GM23248 (cell line): ENCODE results near the gene PHRF1. TPM values are rescaled to one million over a fixed set of nuclear protein-coding genes. Genes with fewer than 3 reads are reported as not detected.

ENCODE experiments used
- DNase-seq: peaks from one replicate; pipeline ENCODE4 v3.0.0-alpha.2; 2015
- H2AFZ ChIP-seq: fragments of 200-600 bp; sonication (generic); 2 replicates; pipeline ENCODE4 v1.6.1; 2016; ENCODE audit warnings: antibody characterized with exemption
- H3F3A ChIP-seq: fragments of 200-600 bp; sonication (generic); 2 replicates; pipeline ENCODE4 v1.6.1; 2016; ENCODE audit warnings: mild to moderate bottlenecking, antibody characterized with exemption, mixed run types; ENCODE audit not compliant: insufficient read depth
- H3K27ac ChIP-seq: fragments of 200-600 bp; sonication (generic); 2 replicates; pipeline ENCODE4 v1.5.1; 2016; ENCODE audit warnings: mild to moderate bottlenecking
- H3K27me3 ChIP-seq: fragments of 200-600 bp; sonication (generic); replicated peaks from 2 replicates; pipeline ENCODE4 v1.6.1; 2016; ENCODE audit warnings: mild to moderate bottlenecking; ENCODE audit not compliant: insufficient read depth
- H3K36me3 ChIP-seq: fragments of 200-600 bp; sonication (generic); 2 replicates; pipeline ENCODE4 v1.6.1; 2016; ENCODE audit warnings: low read depth, mild to moderate bottlenecking
- H3K4me1 ChIP-seq: fragments of 200-600 bp; sonication (generic); 2 replicates; pipeline ENCODE4 v1.6.1; 2016; ENCODE audit warnings: mild to moderate bottlenecking; ENCODE audit not compliant: insufficient read depth
- H3K4me2 ChIP-seq: fragments of 200-600 bp; sonication (generic); one replicate; pipeline ENCODE4 v1.6.1; 2016; ENCODE audit warnings: mild to moderate bottlenecking; ENCODE audit not compliant: unreplicated experiment
- H3K4me3 ChIP-seq: fragments of 200-600 bp; sonication (generic); 2 replicates; pipeline ENCODE4 v1.5.1; 2016; ENCODE audit warnings: mild to moderate bottlenecking
- H3K79me2 ChIP-seq: fragments of 200-600 bp; sonication (generic); 2 replicates; pipeline ENCODE4 v1.6.1; 2016; ENCODE audit warnings: mild to moderate bottlenecking; ENCODE audit not compliant: insufficient read depth
- H3K9ac ChIP-seq: fragments of 200-600 bp; sonication (generic); 2 replicates; pipeline ENCODE4 v1.6.1; 2016; ENCODE audit warnings: mild to moderate bottlenecking
- H3K9me2 ChIP-seq: fragments of 200-600 bp; sonication (generic); 2 replicates; pipeline ENCODE4 v1.6.1; 2016; ENCODE audit warnings: mixed run types, mild to moderate bottlenecking, moderate library complexity; ENCODE audit not compliant: insufficient read depth
- H3K9me3 ChIP-seq: fragments of 200-600 bp; sonication (generic); one replicate; pipeline ENCODE4 v1.6.1; 2017; ENCODE audit warnings: low read depth
- H4K20me1 ChIP-seq: fragments of 200-600 bp; sonication (generic); 2 replicates; pipeline ENCODE4 v1.6.0; 2016; ENCODE audit not compliant: insufficient read depth
- EZH2 ChIP-seq: fragments of 200-600 bp; sonication (generic); IDR thresholded peaks from 2 replicates; pipeline ENCODE4 v1.6.1; 2018; ENCODE audit warnings: antibody characterized with exemption, mild to moderate bottlenecking; ENCODE audit not compliant: insufficient read depth, poor library complexity, severe bottlenecking
- EZH2phosphoT487 ChIP-seq: fragments of 200-600 bp; sonication (generic); IDR thresholded peaks from 2 replicates; pipeline ENCODE4 v1.6.1; 2018; ENCODE audit warnings: antibody characterized with exemption, moderate library complexity, mild to moderate bottlenecking, low read depth; ENCODE audit not compliant: insufficient read depth
- WGBS, 2 experiments: methylation state at CpG; one replicate each; pipeline ENCODE4 v1.1.6; 2015 to 2017; ENCODE audit warnings: low lambda C conversion rate in 2 of 2, low coverage in 1 of 2; ENCODE audit errors: missing lambda C conversion rate in 2 of 2; 5-methylcytosine and 5-hydroxymethylcytosine counted together
- in situ Hi-C: fragments of 300-500 bp; cut with MboI; formaldehyde crosslinking; loops from 2 replicates; pipeline ENCODE4 v1.15.0; 2020
- polyA plus RNA-seq: library from polyadenylated mRNA; unstranded; fragments of >200 nt; fragmentation: Nextera tagmentation; extraction: Ambion mirVana; gene quantifications from 2 replicates; pipeline ENCODE4 v1.2.1, GENCODE V29; 2016
- total RNA-seq: library from RNA; depleted of rRNA; stranded (reverse); fragments of >200 nt; shearing (Covaris generic); gene quantifications from 2 replicates; pipeline ENCODE4 v1.2.3, GENCODE V29; 2014

PHRF1 gene
- total and polyA plus RNA-seq, 2 experiments from 2014 or later: 10.9 to 27.7 TPM

DNA sequence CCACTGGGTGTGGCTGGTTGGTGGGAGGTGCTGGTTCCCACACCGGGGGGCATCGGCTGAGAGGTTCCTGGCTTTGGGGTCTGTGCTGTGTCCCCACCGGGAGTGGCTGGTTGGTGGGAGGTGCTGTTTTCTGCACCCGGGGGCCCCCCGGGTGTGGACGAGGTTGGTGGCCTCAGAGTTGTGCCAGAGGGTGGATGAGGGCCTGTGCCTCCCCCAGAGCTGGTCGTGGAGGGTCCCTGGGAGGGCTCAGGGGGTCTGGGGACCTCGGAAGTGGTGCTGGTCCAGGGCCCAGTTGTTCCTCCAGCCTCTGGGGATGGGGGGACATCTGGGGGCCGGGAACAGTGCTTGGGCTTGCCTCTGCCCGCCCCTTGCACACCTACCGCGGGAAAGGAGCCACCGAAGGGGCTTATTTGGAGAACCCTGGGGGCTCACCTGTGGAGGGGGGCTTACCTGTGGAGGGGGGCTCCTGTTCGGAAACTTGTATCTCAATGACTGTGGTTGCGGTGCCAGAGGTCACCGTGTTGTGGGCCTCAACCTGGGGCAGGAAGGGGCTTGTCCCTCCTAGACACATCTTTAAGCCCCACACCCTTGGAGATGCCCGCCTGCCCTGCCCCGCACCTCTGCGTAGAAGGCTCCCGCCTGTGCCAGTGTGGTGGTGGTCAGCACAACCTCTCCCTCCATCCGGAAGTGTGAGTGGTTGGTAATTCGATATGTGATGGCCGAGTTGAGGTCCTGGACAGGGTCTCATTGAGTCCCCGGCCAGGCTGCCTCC is 42.8 kb downstream of the PHRF1 start:
- Histone ChIP-seq H2AFZ (no peak overlapping the region), H3K27me3 (no peaks in the 10 kb centered on the region), H3K27ac (no peak overlapping the region), H3K4me2 (no peak overlapping the region), H3K9me3 (no peaks in the 10 kb centered on the region), H3K9me2 (no peaks in the 10 kb centered on the region), H3K4me3 (no peak overlapping the region), H3K4me1 (no peaks in the 10 kb centered on the region), H3K36me3 (no peaks in the 10 kb centered on the region), H3K9ac (no peak overlapping the region), H3K79me2 (no peaks in the 10 kb centered on the region), H4K20me1 (no peaks in the 10 kb centered on the region), H3F3A (no peaks in the 10 kb centered on the region)
- in situ Hi-C loops: no loop called here
- TF ChIP-seq EZH2 (no peak), EZH2phosphoT487 (no peak)
- no peak for DNase-seq
- WGBS, 2 experiments: 88 to 92% methylated on average over 16 to 24 of the region's 24 CpGs

DNA sequence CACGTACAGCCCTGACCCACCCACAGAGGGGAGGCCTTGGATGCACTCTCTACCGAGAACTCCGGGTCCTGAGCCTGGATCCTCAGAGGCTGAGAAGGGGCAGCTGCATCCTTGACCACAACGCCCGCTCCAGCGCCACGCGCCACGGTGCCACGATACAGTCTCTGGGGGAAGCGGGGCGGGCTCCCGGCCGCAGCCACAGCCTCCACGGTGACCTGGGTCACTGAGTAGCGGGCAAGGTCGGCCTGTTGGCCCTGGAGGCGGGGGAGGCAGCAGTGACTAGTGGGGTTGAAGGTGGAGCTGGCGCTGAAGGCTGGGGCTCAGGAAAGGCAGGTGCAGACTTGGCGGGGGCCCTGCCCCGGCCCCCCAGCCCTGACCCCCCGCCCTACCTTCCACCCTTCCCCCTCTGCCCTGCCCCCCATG is 43.4 kb downstream of the PHRF1 start:
- H3K36me3 ChIP-seq: no peaks in the 10 kb centered on the region
- H3K9me3 ChIP-seq: no peaks in the 10 kb centered on the region
- H3K4me3 ChIP-seq: no peak overlapping the region
- no peaks in the 10 kb centered on the region for H4K20me1 ChIP-seq
- in situ Hi-C loops: no loop called here
- H3F3A ChIP-seq: no peaks in the 10 kb centered on the region
- no peaks in the 10 kb centered on the region for H3K4me1 ChIP-seq
- DNase-seq: no peak
- no peak overlapping the region for H3K27ac ChIP-seq
- no peaks in the 10 kb centered on the region for H3K27me3 ChIP-seq
- H3K4me2 ChIP-seq: no peak overlapping the region
- no peak overlapping the region for H2AFZ ChIP-seq
- H3K9ac ChIP-seq: no peak overlapping the region
- no peaks in the 10 kb centered on the region for H3K79me2 ChIP-seq
- 91 to 95% methylated on average over 21 to 22 of the region's 22 CpGs for WGBS, 2 experiments
- TF ChIP-seq EZH2: no peak
- TF ChIP-seq EZH2phosphoT487: no peak
- H3K9me2 ChIP-seq: no peaks in the 10 kb centered on the region

DNA sequence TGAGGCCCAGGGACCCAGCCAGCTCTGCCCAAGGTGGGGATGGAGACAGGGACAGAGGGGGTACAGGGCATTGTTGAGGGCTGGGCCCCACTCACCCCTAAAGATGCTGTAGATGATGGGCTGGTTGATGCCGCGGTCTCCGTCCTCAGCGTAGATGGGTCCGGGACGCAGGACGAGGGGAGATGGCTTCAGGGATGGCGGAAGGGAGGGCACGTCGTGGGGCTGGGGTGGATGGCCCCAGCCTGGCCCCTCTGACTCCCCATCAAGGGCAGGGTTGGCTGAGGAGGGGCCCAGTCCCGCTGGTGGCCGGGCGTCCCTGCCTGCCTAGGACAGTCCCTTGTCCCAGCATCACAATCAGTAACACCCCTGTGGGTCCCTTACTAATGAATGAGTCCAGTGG is 43.9 kb downstream of the PHRF1 start:
- H3K9ac ChIP-seq: no peak overlapping the region
- no peak overlapping the region for H3K4me3 ChIP-seq
- no peak for DNase-seq
- H3K4me1 ChIP-seq: no peaks in the 10 kb centered on the region
- TF ChIP-seq EZH2: no peak
- TF ChIP-seq EZH2phosphoT487: no peak
- H3K4me2 ChIP-seq: no peak overlapping the region
- no peaks in the 10 kb centered on the region for H3K9me2 ChIP-seq
- no peaks in the 10 kb centered on the region for H3F3A ChIP-seq
- H3K36me3 ChIP-seq: no peaks in the 10 kb centered on the region
- no peak overlapping the region for H3K27ac ChIP-seq
- in situ Hi-C loops: no loop called here
- no peaks in the 10 kb centered on the region for H4K20me1 ChIP-seq
- no peaks in the 10 kb centered on the region for H3K79me2 ChIP-seq
- no peaks in the 10 kb centered on the region for H3K9me3 ChIP-seq
- H3K27me3 ChIP-seq: no peaks in the 10 kb centered on the region
- H2AFZ ChIP-seq: no peak overlapping the region
- 93 to 94% methylated on average over 11 to 13 of the region's 13 CpGs for WGBS, 2 experiments

DNA sequence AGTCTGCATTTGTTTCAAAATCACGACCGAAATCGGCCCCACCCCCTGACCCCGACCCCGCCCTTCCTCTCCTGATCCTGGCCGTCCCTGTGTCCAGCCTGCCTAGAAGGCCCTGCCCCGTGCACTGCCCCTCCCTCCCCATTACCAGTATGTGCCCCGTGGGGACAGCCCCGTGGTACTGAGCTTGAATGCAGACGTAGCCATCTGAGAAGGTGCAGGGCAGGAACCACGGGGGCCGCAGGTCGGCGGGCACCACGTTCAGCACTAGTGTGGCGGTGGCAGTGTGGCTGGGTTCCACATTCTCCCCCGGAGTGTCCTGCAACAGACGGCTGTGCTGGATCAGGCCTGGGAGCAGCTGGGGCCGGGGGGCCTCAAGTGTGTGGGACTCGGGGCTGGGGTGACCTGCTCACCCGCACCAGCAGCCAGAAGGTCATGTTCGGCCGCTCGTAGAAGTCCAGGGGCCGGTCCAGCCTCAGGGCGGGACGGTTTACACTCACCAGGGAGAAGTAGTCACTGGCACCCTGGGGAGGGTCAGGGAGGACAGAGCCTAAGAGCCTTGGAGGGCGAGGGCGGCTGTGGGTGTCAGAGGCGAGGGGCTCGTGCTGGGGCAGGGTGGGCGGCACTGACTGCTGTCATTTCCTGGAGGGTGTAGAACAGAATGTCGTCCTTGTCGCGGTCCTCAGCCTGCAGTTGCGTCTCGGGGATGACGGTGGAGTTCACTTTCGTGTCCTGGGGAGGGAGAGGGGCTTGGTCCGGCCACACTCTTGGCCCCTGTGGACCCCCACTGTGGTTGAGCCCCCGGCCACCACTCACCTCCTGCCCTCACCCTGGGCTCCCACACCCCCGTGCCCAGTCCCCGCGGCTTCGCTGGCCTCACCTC is 44.9 kb downstream of the PHRF1 start:
- Histone ChIP-seq H3K9me3 (no peaks in the 10 kb centered on the region), H3F3A (no peaks in the 10 kb centered on the region)
- in situ Hi-C loops: no loop called here

More for the DNA sequence above, 44.9 kb downstream of the PHRF1 start:
- DNase-seq: no peak
- H3K4me2 ChIP-seq: no peak overlapping the region
- H3K27ac ChIP-seq: no peak overlapping the region
- H3K9me2 ChIP-seq: no peaks in the 10 kb centered on the region
- no peaks in the 10 kb centered on the region for H3K4me1 ChIP-seq
- no peaks in the 10 kb centered on the region for H3K79me2 ChIP-seq
- TF ChIP-seq EZH2: no peak
- TF ChIP-seq EZH2phosphoT487: no peak
- 70 to 71% methylated on average over 21 to 44 of the region's 45 CpGs for WGBS, 2 experiments
- H3K36me3 ChIP-seq: no peaks in the 10 kb centered on the region
- H3K9ac ChIP-seq: no peak overlapping the region
- no peak overlapping the region for H2AFZ ChIP-seq
- H3K4me3 ChIP-seq: no peak overlapping the region
- H4K20me1 ChIP-seq: no peaks in the 10 kb centered on the region
- H3K27me3 ChIP-seq: no peaks in the 10 kb centered on the region
